Endodermal cell (in vitro differentiated cells): ENCODE results near the gene GSDMA. TPM values are rescaled to one million over a fixed set of nuclear protein-coding genes. Genes with fewer than 3 reads are reported as not detected.

ENCODE experiments used
- DNase-seq: peaks from one replicate; pipeline ENCODE4 v3.0.0-alpha.2; 2017
- H3K27ac ChIP-seq: 2 replicates; pipeline ENCODE4 v1.5.1; 2013; ENCODE audit warnings: mild to moderate bottlenecking, low read depth, low read length, moderate library complexity
- H3K27me3 ChIP-seq: 2 replicates; pipeline ENCODE4 v1.6.1; 2013; ENCODE audit warnings: mild to moderate bottlenecking, low read length, moderate library complexity; ENCODE audit not compliant: insufficient read depth, control insufficient read depth, poor library complexity, severe bottlenecking
- H3K36me3 ChIP-seq: 2 replicates; pipeline ENCODE4 v1.7.0; 2013; ENCODE audit warnings: mild to moderate bottlenecking, low read length, moderate library complexity; ENCODE audit not compliant: control insufficient read depth, insufficient read depth
- H3K4me1 ChIP-seq: one replicate; pipeline ENCODE4 v1.7.0; 2013; ENCODE audit warnings: low read length; ENCODE audit not compliant: control insufficient read depth, insufficient read depth
- H3K4me3 ChIP-seq: 2 replicates; pipeline ENCODE4 v1.5.1; 2013; ENCODE audit warnings: mild to moderate bottlenecking, low read length, moderate library complexity
- H3K9ac ChIP-seq: 2 replicates; pipeline ENCODE4 v1.6.1; 2013; ENCODE audit warnings: mild to moderate bottlenecking, low read length, moderate library complexity; ENCODE audit not compliant: poor library complexity, severe bottlenecking; ENCODE audit errors: extremely low read depth
- H3K9me3 ChIP-seq: 2 replicates; pipeline ENCODE4 v1.6.1; 2013; ENCODE audit warnings: mild to moderate bottlenecking, low read length, moderate library complexity; ENCODE audit not compliant: control insufficient read depth
- H3K27ac Mint-ChIP-seq: 2 replicates; pipeline ENCODE4 v1.8.0; 2020; ENCODE audit warnings: mixed read lengths
- H3K27me3 Mint-ChIP-seq: 2 replicates; pipeline ENCODE4 v1.8.0; 2021; ENCODE audit warnings: mild to moderate bottlenecking, mixed read lengths; ENCODE audit not compliant: insufficient read depth
- H3K36me3 Mint-ChIP-seq: 2 replicates; pipeline ENCODE4 v1.8.0; 2020; ENCODE audit warnings: low read depth, mixed read lengths
- H3K4me1 Mint-ChIP-seq: 2 replicates; pipeline ENCODE4 v1.8.0; 2020; ENCODE audit warnings: mixed read lengths
- H3K4me3 Mint-ChIP-seq: 2 replicates; pipeline ENCODE4 v1.8.0; 2020; ENCODE audit warnings: mild to moderate bottlenecking, moderate library complexity, mixed read lengths
- H3K9me3 Mint-ChIP-seq: 2 replicates; pipeline ENCODE4 v1.8.0; 2020; ENCODE audit warnings: mild to moderate bottlenecking, mixed read lengths
- WGBS, 2 experiments: methylation state at CpG; one replicate each; pipeline versions ENCODE4 v1.1.5 to v1.1.7; 2013; ENCODE audit warnings: missing lambda C conversion rate in 2 of 2, mixed read lengths in 1 of 2; ENCODE audit not compliant: insufficient coverage in 1 of 2, insufficient read length in 1 of 2; 5-methylcytosine and 5-hydroxymethylcytosine counted together
- total RNA-seq, 2 donors: library from RNA; stranded (reverse); fragmentation: NEBNext Ultra II Directional in 1 of 2; extraction: Animal tissue kit (Norgen Biotek cat#: 25700) in 1 of 2; gene quantifications; 2 replicates in 1 of 2; 3 replicates in 1 of 2; pipeline ENCODE4 v1.2.1, GENCODE V29; 2021
- TF ChIP-seq, protein P1 (sequence below): fragments of 200-600 bp; sonication (generic); conservative IDR thresholded peaks from 2 replicates; pipeline ENCODE4 v1.5.0; 2021; ENCODE audit warnings: antibody characterized with exemption, mild to moderate bottlenecking

The GSDMA gene
- total RNA-seq, 2 donors from 2014 or later = not detected

DNA sequence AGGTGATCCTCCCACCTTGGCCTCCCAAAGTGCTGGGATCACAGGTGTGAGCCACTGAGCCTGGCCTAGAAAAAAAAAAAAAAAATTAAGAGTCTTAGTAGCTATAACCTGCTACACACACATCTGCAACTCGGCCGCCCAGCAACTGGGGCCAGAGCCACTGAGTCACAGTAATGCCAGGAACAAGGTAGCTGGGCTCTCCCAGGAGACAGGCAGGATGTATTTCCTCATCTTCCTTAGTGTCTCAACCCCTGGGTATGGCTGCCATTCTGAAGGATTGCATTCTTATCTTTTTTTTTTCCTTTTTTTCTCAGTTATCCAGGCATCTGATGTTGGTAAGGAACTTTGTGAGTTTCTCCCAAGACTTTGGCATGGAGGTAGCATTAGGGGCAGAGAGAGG lies 10.7 kb downstream of the GSDMA start:
- Mint-ChIP-seq H3K36me3 (no peaks in the 10 kb centered on the region), H3K9me3 (no peaks in the 10 kb centered on the region), H3K27ac (no peak overlapping the region), H3K4me3 (no peak overlapping the region), H3K4me1 (peaks cover 6% of the 10 kb centered on the region), H3K27me3 (peaks cover 29% of the 10 kb centered on the region)
- peaks cover 5% of the 10 kb centered on the region for H3K4me1 ChIP-seq
- DNase-seq = no peak
- no peak overlapping the region for H3K9ac ChIP-seq
- H3K27ac ChIP-seq = no peak overlapping the region
- 93% methylated on average over 2 of the region's 2 CpGs; no CpG with 5 or more reads in 1 of the 2 experiments for WGBS, 2 experiments
- H3K36me3 ChIP-seq = no peaks in the 10 kb centered on the region
- TF ChIP-seq, protein P1, sequence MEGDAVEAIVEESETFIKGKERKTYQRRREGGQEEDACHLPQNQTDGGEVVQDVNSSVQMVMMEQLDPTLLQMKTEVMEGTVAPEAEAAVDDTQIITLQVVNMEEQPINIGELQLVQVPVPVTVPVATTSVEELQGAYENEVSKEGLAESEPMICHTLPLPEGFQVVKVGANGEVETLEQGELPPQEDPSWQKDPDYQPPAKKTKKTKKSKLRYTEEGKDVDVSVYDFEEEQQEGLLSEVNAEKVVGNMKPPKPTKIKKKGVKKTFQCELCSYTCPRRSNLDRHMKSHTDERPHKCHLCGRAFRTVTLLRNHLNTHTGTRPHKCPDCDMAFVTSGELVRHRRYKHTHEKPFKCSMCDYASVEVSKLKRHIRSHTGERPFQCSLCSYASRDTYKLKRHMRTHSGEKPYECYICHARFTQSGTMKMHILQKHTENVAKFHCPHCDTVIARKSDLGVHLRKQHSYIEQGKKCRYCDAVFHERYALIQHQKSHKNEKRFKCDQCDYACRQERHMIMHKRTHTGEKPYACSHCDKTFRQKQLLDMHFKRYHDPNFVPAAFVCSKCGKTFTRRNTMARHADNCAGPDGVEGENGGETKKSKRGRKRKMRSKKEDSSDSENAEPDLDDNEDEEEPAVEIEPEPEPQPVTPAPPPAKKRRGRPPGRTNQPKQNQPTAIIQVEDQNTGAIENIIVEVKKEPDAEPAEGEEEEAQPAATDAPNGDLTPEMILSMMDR = no peak
- peaks cover 7% of the 10 kb centered on the region for H3K27me3 ChIP-seq
- H3K9me3 ChIP-seq = no peaks in the 10 kb centered on the region
- H3K4me3 ChIP-seq = no peak overlapping the region

DNA sequence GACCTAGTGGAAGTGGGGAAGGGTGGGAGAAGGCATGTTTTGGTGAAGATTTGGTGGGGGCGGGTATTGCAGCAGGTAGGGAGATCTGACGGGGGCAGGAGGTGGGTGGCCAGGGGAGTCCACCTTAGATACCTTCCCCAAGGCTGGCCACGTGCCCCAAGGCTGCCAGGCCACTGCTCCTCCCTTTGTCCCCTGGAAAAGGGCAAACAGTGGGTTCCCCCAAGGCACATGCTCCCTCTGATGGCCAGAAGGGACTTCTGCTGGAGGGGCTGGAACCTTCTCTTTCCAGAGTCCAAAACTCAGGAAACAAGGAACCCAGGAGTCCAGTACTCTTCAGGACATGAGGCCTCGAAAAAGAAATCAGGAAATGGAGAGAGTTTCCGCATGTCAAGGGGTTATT lies 11.6 kb downstream of the GSDMA start:
- Histone ChIP-seq H3K27me3 (peaks cover 7% of the 10 kb centered on the region), H3K27ac (no peak overlapping the region), H3K4me3 (no peak overlapping the region), H3K9me3 (no peaks in the 10 kb centered on the region), H3K4me1 (peaks cover 5% of the 10 kb centered on the region), H3K36me3 (no peaks in the 10 kb centered on the region), H3K9ac (no peak overlapping the region)
- H3K9me3 Mint-ChIP-seq = no peaks in the 10 kb centered on the region
- H3K4me3 Mint-ChIP-seq = no peak overlapping the region
- WGBS, 2 experiments = 92 to 93% methylated on average over 3 to 5 of the region's 5 CpGs
- H3K4me1 Mint-ChIP-seq = peaks cover 11% of the 10 kb centered on the region
- peaks cover 31% of the 10 kb centered on the region for H3K27me3 Mint-ChIP-seq
- peak overlapping the region; percentile 65 for H3K27ac Mint-ChIP-seq
- no peak for DNase-seq
- TF ChIP-seq, protein P1 = peak; percentile 20
- H3K36me3 Mint-ChIP-seq = no peaks in the 10 kb centered on the region

DNA sequence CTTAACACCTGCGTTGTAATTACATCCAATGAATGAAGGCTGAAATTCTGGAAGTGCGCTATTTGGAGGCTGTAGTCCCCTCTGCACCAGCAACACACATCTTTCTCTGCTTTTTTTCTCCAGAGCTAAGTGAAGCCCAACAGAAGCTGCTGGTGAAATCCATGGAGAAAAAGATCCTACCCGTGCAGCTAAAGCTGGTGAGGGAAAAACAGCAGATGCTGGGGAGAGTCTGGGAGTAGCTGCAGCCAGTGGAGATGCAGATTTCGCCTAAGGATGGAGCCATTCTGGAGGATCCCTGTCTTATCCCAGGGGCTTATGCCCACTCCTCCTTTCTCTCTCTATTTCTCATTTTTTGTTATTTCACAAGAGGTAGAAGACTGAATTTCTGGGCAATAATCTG lies 13.0 kb downstream of the GSDMA start:
- H3K27ac Mint-ChIP-seq = no peak overlapping the region
- no peak overlapping the region for H3K4me3 Mint-ChIP-seq
- no peaks in the 10 kb centered on the region for H3K36me3 ChIP-seq
- H3K4me3 ChIP-seq = no peak overlapping the region
- peaks cover 25% of the 10 kb centered on the region for H3K27me3 Mint-ChIP-seq
- no peak for DNase-seq
- H3K9me3 ChIP-seq = no peaks in the 10 kb centered on the region
- H3K9ac ChIP-seq = no peak overlapping the region
- TF ChIP-seq, protein P1 = no peak
- H3K27me3 ChIP-seq = peaks cover 3% of the 10 kb centered on the region
- H3K4me1 Mint-ChIP-seq = peaks cover 20% of the 10 kb centered on the region
- H3K4me1 ChIP-seq = peaks cover 5% of the 10 kb centered on the region
- no peak overlapping the region for H3K27ac ChIP-seq
- H3K36me3 Mint-ChIP-seq = no peaks in the 10 kb centered on the region
- 89% methylated on average over 4 of the region's 4 CpGs; no CpG with 5 or more reads in 1 of the 2 experiments for WGBS, 2 experiments
- no peaks in the 10 kb centered on the region for H3K9me3 Mint-ChIP-seq
